Eye (tissue), 1 donor: ENCODE data around the gene MGA.
A peak's percentile ranks its signal among the peaks of the same experiment; 100 is the strongest.

Experiments used
- DNase-seq: peaks from one replicate; pipeline ENCODE4 v3.0.0-alpha.2; 2015

Gene MGA

DNA sequence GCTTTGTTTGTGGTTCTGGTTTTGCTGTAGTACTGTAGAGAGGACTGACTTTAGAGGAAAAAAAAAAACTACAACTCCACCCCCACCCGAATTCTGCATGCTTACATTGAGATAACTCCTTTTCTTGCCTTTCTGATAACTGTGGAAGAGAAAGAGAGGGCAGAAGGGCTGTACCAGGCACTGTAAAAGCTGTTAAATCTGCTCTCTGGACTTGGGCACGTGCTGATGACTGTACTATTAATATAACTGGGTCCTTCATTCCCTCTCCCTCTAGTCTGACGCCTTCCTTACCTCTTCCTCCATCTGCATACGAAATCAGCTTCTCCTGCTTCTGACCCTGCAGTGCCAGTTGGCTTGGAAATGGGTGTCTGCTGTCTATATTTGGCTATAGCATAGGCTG is 129.0 kb downstream of the MGA start:
- DNase-seq = no peak

- no peak for DNase-seq
Observed at GRCh38 chr15:41789662-41790061, 129.5 kb downstream of the MGA start.

GRCh38 chr15:41790169-41790568 is 130.0 kb downstream of the MGA start:
- no peak for DNase-seq

DNA sequence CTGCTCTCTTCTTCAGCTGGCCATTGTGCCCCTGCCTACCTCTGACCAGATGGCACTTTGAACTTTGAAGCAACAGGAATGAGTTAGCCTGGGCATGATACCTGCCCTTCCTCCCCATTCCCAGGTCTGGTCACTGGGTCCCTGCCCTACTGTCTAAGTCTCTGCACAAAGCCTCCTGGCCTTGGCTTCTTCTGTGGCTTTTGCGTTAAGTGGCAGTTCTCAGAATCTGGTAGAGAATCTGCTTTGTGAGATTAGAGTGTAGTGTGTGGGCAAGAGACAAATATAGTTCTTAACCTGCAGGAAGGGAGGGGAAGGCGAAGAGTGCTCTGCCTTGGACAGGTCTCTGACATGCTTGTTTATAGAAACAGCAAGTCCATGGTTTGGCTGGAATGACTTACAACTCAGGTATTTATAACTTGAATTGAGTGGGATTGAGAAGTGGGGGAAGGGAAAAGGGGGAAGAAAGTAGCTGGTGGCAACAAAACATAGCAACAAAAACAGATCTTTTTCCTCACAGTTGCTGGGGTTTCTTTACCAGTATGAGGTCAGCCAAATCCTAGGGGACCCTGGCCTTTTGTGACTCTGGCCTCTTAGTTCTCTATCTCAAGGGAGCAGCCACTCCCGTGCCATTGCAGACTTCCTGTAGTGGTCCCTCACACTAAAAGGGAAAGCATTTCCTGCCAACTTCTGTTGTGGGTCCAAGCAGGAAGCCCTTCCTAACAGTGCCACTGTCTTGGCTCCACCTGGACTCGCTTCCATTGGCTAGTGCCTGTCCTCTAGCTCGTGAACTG is 130.7 kb downstream of the MGA start:
- no peak for DNase-seq

DNA sequence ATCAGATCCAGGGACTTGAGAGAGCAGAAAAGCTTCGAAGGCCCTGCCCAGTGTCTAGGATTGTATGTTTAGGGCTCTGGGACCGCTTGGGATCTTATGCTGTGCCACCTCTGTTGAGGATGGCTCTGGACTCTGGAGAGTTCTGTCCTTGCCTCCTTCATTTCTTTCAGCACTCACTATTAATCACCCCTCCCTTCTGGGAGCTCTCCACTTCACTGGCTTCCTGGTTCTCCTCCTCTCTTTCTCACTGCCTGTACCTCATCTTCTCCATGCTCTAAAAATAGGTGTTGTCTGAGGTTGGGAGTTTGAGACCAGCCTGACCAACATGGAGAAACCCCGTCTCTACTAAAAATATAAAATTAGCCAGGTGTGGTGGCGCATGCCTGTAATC is 131.3 kb downstream of the MGA start:
- DNase-seq = no peak

DNA sequence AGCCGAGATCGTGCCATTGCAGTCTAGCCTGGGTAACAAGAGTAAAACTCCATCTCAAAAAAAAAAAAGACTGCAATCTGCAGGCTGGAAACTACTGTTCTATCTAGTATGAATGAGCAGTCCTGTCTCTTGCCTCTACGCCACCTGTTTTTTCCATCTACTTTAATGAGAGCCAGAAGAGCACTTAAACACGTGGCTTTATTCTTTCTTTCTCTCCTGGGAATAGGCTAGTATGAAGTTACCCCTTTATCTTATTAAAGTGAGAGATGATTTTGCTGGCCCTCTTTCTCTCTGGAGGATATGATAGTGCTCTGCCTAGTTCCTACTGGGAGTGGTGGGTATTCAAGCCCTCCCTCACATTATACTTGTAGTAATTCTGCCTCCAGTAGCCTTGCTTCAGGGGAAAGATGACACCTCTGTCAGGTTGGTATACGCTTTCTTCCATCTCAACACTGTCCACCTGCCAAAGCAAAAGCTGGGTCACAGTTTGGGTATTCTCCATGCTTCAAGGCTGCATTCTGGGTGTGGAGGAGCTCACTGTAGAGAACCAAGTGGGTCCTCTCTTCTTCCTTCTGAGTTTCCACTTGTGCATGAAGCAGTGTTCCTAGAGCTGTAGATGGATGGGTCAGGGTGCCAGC is 131.9 kb downstream of the MGA start:
- peak; percentile 21 for DNase-seq

DNA sequence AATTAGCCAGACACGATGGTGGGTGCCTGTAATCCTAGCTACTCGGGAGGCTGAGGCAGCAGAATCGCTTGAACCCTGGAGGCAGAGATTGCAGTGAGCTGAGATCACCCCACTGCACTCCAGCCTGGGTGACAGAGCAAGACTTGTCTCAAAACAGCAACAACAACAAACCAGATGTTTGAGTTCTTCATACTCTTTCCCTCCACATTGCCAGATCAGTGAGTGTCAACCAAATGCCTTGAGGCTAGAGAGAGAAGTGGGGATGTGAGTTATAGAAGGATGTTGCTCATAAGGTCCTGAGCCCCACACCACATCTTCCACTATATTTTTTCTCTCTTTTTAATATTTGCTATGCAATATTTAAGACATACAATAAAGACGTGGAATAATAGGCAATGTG is 133.9 kb downstream of the MGA start:
- no peak for DNase-seq

DNA sequence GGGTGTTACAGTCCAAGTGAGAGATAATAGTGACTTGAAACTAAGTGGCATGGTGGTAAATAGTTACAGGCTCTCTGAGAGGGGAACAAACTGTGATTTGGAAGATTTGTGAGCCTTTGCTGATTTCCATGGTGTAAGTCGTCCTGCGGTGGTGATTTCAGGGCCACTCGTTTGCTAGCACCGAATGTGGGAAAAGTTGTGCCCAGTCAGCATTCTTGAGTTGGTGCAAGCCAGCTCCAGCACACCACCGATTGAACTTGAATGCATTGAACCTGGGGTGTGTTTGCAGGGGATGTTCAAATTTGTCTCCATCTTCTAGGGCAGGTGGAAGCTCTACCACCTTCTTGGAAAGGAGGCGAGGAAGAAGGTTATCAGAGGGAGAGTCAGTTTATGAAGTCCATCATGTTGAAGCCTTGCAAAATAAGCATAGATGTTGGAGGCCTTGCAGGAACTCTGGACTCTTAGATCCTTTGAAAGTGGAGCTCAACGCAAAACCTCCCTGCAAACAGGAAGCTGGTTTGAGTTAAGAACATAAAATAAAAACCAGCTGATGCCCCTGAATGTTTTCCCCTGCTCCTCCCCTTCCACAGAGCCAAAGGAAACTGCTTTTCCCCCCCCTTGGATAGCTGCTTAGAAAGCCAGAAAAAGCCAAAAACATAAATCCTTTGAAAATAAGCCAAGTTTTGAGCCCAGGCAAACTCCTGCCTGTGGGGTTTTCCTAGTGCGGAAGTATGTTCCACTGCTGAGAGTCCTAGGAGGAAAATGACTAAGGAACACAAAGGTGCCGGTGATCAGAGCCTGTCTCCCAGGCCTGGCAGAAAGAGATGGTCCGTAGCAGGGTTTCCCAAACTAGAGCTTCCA is 136.0 kb downstream of the MGA start:
- DNase-seq = peak; percentile 71

GRCh38 chr15:41797201-41797944 is 137.2 kb downstream of the MGA start:
- no peak for DNase-seq

DNA sequence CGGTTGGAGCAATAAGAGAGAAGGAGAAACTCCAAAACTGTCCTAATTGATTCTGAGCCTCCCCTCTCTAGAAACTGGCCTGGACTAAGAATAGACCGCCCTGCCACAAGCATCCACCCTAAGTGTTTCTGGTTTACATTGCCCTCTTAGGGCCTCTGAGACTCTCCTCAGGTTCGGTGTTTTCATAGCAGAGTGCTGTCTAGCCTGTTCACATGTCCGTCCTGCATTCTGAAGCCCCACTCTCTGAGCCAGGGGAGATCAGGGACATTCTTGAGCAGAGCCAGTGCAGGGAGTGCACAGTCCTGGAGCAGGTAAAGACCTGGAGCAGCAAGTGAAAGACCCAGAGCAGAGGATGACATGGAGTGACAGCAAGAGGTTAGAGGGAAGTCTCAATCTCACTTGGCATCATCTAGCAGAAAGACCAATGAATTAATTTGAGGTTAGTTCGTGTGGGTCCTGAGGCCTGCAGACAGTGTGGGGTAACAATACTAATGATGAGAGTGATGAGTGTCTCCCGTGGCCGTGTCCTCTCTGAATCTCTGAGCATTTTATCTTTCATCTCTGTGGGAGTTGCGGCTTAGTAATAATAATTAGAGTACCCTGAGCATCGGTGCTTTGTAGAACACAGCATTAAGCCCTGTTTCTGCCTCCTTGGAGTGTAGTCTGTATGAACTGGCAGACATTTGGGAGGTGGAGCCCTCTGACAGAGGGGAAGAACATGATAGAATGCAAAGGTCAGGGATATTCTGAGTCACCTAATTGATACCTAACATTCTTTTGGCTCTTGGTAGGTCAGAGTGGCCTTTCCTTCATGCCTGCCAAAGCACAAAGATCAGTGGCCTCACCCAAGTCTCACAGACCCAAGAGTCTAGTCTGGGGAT is 138.6 kb downstream of the MGA start:
- DNase-seq = no peak

DNA sequence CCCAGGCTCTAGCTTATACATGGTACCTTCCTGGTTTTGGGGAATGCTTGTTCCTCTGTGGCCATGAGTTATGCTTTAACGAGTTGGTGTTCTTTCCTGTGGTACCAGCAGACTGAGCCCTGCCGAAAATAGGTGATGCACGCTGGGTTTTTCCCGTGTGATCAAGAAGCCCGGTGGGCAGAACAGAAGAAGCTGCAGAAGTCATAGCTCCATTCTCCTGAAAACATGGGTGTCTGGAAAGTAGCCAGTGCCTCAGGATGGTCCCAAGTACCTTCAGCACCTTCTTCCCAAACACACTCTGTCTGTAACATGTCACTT is 139.2 kb downstream of the MGA start:
- no peak for DNase-seq

GRCh38 chr15:41801185-41801584 is 141.0 kb downstream of the MGA start:
- no peak for DNase-seq

GRCh38 chr15:41801850-41802455 is 141.7 kb downstream of the MGA start:
- DNase-seq = no peak

GRCh38 chr15:41804361-41804760 is 144.2 kb downstream of the MGA start:
- peak; percentile 25 for DNase-seq

DNA sequence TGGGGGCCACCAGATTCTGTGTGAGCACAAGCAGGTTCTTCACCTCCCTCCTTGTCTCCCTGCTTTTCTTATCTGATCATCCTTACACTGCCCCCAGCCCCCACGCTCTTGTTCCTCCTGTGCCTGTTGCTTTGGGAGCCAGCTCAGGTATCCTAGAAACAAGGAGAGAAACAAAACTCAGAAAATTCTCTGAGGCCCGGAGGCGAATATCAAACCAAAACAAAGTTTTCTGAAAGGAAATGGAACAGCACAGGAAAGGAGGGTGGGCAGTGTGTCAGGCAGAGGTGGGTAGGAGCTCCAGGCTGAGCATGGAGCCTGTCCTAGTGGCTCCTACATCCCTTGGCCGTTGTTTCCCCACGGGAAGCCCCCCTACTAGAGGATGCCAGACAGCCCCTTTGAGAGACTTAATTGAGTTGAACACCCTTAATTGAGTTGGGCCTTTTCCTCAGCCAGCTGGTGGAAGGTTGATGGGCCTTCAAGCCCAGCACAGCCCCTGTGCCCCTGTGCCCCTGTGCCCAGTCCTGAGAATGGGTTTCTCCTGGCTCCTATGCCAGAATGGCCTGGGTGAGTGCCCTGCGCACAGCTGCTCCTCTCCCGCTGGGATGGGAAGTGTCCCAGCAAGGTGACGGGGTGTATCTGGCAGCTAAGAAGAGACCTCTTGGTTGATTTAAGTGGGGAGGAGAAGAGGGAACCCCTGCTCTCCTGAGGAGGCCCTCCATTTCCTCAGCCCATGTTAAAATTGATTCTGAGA is 144.9 kb downstream of the MGA start:
- DNase-seq = peak; percentile 34

GRCh38 chr15:41805711-41806110 is 145.5 kb downstream of the MGA start:
- DNase-seq = no peak

DNA sequence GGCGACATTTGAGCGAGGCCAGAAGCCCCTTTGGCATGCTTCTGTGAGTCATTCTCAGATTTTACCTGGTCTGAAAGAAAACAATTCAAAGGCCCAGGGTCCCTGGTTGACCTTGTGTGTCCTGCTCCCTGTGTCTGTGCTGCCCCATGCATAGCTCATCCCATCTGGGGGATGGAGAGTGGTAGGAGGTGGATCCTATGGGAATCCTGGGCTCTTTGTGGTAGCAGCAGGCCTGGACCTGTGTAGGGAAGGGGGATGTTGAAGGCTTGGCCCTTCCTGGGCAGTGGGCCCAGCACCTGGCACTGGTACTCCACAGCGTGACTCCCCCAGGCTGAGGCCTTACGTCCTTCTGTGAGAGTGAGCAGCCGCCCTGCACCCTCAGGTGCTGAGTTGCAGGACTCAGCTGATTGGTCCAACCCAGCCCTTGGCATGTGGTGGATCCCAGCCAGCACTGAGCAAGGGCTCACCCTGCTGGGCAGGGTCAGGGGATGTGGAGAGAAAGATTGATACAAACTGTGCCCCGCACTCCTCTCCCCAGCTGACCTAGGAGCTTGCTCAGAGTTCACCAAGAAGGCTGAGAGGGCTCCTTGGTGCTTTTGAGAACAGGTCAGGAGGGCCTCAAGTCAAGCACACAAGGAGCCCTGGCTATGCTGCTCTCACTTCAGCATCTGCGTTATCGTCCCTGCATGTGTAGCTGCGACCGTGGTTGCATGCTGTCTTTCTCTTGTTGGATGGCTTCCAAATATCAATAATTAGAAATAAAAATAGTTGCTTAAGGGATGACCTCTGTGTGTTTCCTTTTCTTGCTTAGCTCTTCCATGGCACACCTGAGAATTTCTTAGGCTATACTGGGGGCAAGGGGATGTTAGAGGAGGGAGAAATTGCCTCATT is 146.3 kb downstream of the MGA start:
- DNase-seq = no peak

GRCh38 chr15:41809121-41809520 is 148.9 kb downstream of the MGA start:
- no peak for DNase-seq

DNA sequence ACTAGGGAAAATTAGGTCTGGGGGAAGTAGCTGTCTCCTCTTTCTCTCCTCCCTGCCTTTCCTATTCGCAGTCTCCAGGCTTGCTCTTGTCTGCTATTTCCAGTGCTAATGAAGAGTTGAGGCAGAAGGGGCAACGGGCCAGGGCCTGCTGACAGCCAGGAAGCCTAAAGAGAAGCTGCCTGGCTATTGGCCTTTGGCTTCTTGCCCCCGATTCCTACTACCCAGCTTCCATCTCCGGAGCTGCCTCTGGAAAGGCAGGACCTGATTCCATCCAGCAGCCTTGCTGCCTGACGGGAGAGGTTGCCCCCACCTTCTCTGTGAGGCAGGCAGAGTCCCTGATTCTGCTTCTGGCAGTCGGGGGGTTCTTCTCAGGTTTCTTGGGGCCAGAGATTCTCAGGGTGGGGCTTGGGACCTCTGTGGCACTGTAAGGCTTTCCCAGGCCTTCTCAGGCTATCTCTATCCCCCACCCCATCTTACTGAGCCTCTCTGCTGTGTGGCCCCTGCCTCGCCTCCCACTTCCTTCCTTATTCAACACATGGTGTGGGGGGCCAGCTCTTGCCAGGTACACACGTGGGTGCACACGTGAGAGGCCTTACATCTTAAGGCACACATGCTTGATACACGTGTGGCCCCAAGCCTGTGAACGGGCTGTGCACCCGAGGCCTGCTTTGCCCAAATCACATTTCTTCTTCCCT is 149.5 kb downstream of the MGA start:
- no peak for DNase-seq
